Neutrophil (primary cell): ENCODE measurements around the gene TAS2R8.

Source experiments
- H3K27ac ChIP-seq: fragments of 200-600 bp; sonication (generic); 2 replicates; pipeline ENCODE4 v1.5.1; 2016; ENCODE audit warnings: mild to moderate bottlenecking, moderate library complexity
- H3K27me3 ChIP-seq: fragments of 200-600 bp; sonication (generic); 2 replicates; pipeline ENCODE4 v1.6.0; 2016; ENCODE audit warnings: mild to moderate bottlenecking
- H3K36me3 ChIP-seq: fragments of 200-600 bp; sonication (generic); 2 replicates; pipeline ENCODE4 v1.5.1; 2017
- H3K4me1 ChIP-seq, 2 experiments: fragments of 200-600 bp in 1 of 2; sonication (generic) in 1 of 2; 1 replicate in 1 of 2; 2 replicates in 1 of 2; pipeline versions ENCODE4 v1.5.1 to v1.6.1; 2013 to 2016; ENCODE audit warnings: low read depth in 1 of 2, low read length in 1 of 2, mild to moderate bottlenecking in 1 of 2, moderate library complexity in 1 of 2; ENCODE audit not compliant: control insufficient read depth in 1 of 2, insufficient read depth in 1 of 2
- H3K4me3 ChIP-seq, 2 experiments: fragments of 200-600 bp in 1 of 2; sonication (generic) in 1 of 2; 1 replicate in 1 of 2; 2 replicates in 1 of 2; pipeline ENCODE4 v1.5.1; 2013 to 2016; ENCODE audit warnings: low read depth in 1 of 2, low read length in 1 of 2, mild to moderate bottlenecking in 1 of 2, moderate library complexity in 1 of 2
- H3K9me3 ChIP-seq: fragments of 200-600 bp; sonication (generic); 2 replicates; pipeline ENCODE4 v1.5.1; 2016
- TF ChIP-seq, protein P1 (sequence below): fragments of 200-600 bp; sonication (generic); IDR thresholded peaks from 2 replicates; pipeline ENCODE4 v1.5.1; 2016; ENCODE audit warnings: antibody characterized with exemption

The TAS2R8 gene, protein sequence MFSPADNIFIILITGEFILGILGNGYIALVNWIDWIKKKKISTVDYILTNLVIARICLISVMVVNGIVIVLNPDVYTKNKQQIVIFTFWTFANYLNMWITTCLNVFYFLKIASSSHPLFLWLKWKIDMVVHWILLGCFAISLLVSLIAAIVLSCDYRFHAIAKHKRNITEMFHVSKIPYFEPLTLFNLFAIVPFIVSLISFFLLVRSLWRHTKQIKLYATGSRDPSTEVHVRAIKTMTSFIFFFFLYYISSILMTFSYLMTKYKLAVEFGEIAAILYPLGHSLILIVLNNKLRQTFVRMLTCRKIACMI

DNA sequence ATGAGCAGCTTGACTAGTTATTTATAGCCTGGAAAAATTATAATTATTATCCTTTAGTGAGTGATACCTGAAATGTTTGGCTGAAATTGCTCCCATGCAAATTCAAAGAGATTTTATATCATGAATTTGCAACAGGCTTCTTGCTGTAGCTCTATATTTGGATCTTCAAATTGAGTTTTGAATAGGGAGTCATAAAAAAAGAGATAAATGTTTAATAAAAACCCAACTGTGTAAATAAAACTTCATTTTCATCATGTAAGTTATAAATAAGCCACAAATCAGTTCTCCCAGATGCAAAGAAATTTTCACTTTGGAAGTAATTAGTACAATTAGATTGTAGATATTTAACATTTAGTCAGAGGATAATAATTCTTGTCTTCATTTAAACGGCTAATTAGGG lies at the start of gene TAS2R8:
Gene TAS2R8 (minus strand): TSS at position 101 of the 400 bp plus-strand sequence. CDS start 306 bp downstream, outside the sequence.
- Histone ChIP-seq H3K4me1 (no peaks in the 10 kb centered on the region), H3K9me3 (no peaks in the 10 kb centered on the region), H3K27me3 (no peaks in the 10 kb centered on the region), H3K36me3 (no peaks in the 10 kb centered on the region), H3K4me3 (no peak within 1 kb of the TSS), H3K27ac (no peak within 1 kb of the TSS)
- TF ChIP-seq, protein P1, sequence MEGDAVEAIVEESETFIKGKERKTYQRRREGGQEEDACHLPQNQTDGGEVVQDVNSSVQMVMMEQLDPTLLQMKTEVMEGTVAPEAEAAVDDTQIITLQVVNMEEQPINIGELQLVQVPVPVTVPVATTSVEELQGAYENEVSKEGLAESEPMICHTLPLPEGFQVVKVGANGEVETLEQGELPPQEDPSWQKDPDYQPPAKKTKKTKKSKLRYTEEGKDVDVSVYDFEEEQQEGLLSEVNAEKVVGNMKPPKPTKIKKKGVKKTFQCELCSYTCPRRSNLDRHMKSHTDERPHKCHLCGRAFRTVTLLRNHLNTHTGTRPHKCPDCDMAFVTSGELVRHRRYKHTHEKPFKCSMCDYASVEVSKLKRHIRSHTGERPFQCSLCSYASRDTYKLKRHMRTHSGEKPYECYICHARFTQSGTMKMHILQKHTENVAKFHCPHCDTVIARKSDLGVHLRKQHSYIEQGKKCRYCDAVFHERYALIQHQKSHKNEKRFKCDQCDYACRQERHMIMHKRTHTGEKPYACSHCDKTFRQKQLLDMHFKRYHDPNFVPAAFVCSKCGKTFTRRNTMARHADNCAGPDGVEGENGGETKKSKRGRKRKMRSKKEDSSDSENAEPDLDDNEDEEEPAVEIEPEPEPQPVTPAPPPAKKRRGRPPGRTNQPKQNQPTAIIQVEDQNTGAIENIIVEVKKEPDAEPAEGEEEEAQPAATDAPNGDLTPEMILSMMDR: no peak

DNA sequence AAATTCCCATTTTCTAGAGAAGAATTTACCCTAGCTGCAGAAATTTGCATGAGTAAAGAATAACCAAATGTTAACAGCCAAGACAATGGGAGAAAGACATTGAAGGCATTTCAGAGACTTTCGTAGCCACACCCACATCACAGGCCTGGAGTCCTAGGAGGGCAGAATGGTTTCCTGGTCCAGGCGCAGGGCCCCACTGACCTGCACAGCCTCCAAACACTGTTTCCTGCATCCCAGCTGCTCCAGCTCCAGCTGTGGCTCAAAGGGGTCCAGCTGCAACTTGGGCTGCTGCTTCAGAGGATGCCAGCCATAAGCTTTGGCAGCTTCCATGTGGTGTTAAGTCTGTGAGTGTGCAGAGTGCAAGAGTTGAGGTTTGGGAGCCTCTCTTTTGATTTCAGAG lies 48.7 kb upstream of the TAS2R8 start:
- TF ChIP-seq, protein P1: no peak
- H3K4me1 ChIP-seq: no peaks in the 10 kb centered on the region
- H3K27me3 ChIP-seq: no peaks in the 10 kb centered on the region
- no peaks in the 10 kb centered on the region for H3K9me3 ChIP-seq
- no peaks in the 10 kb centered on the region for H3K36me3 ChIP-seq
- H3K4me3 ChIP-seq: no peak overlapping the region
- H3K27ac ChIP-seq: no peak overlapping the region

DNA sequence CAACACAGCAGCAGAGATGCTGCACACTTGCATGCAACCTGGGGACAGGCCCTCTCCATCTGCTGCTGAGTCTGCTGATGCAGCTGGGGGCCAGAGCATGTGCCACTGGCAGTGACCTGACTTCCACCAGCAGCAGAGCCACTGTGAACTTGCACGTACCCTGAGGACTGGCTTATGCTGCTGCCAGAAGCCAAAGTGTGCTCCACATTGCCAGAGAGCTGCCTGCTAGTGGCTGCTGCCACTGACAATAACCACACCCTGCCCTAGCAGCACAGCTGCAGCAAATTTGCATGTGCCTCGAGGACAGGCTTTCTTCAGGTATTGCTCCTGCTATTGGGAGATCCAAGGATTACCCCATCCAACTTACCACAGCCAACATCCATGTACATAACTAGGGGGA lies 46.7 kb upstream of the TAS2R8 start:
- no peaks in the 10 kb centered on the region for H3K4me1 ChIP-seq
- TF ChIP-seq, protein P1: no peak
- no peak overlapping the region for H3K27ac ChIP-seq
- H3K4me3 ChIP-seq: no peak overlapping the region
- H3K36me3 ChIP-seq: no peaks in the 10 kb centered on the region
- no peaks in the 10 kb centered on the region for H3K9me3 ChIP-seq
- H3K27me3 ChIP-seq: no peaks in the 10 kb centered on the region

DNA sequence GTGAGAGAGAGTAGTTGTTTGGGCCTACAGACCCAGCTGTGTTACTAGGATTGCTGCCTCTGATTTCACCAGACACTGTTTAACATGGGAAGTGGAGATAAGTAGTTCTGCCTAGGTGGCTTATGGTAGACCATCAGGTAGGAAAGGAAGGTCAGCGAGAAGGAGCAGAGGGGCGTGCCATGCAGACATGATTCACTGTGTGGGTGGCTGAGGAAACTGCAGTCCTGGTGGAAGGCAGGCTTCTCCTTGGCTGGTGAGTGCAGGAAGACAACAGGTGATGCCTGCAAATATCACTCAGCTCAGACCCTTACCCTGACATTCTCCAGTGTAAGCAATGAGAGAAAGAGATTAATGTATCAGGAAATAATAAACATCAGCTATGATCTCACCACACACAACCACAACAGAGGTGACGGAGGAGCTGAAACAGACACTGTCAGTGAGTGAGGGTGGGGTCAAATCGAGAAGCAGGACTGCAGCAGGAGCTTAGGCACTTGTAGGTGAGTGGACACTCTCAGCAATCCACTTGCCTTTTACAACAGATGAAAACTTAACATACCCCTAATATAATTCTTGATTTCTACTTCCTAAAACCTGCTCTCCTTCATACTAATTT lies 44.3 kb upstream of the TAS2R8 start:
- TF ChIP-seq, protein P1: no peak
- H3K36me3 ChIP-seq: no peaks in the 10 kb centered on the region

DNA sequence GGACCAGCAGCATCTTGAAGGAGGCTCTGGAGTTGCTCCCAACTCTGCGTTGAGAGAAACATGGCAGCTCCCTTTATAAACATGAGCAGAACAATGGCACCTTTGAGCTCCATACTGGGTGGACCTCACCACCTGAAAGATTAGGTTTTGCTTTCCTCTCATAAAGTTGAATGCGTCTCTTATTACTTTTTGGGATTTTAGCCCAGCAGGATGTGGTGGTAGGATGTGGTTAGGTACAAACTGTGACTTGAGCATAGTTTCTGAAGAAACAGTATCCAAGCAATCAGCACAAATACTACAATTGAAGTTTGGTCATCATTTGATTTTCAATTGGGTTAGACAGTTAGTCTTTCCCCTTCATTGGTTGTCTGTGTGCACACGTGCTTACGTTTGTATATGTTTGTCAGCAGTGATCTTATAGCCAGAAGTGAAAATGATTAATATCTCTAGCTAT lies 42.4 kb upstream of the TAS2R8 start, which contains the start of gene PRR4:
Gene PRR4 (minus strand): TSS at position 51 of the 454 bp plus-strand sequence. CDS start 38 bp downstream, at position 13.
- no peak within 1 kb of the TSS for H3K27ac ChIP-seq
- H3K36me3 ChIP-seq: no peaks in the 10 kb centered on the region
- no peaks in the 10 kb centered on the region for H3K9me3 ChIP-seq
- TF ChIP-seq, protein P1: no peak
- no peaks in the 10 kb centered on the region for H3K27me3 ChIP-seq
- no peaks in the 10 kb centered on the region for H3K4me1 ChIP-seq
- no peak within 1 kb of the TSS for H3K4me3 ChIP-seq

More for the DNA sequence above, 44.3 kb upstream of the TAS2R8 start:
- H3K9me3 ChIP-seq: no peaks in the 10 kb centered on the region
- no peak overlapping the region for H3K4me3 ChIP-seq
- H3K4me1 ChIP-seq: no peaks in the 10 kb centered on the region
- H3K27me3 ChIP-seq: no peaks in the 10 kb centered on the region
- H3K27ac ChIP-seq: no peak overlapping the region
